NAMALWA (cell line): ENCODE data around the gene DCBLD1.
"Not testable (repeated sequence)": the region's sequence is repeated elsewhere in the genome, so short reads cannot be mapped to it uniquely, and the experiment has no call there.

Experiments used
- DNase-seq: peaks from one replicate; pipeline ENCODE4 v3.0.0-alpha.2; 2015; ENCODE audit warnings: low spot score

Gene DCBLD1

DNA sequence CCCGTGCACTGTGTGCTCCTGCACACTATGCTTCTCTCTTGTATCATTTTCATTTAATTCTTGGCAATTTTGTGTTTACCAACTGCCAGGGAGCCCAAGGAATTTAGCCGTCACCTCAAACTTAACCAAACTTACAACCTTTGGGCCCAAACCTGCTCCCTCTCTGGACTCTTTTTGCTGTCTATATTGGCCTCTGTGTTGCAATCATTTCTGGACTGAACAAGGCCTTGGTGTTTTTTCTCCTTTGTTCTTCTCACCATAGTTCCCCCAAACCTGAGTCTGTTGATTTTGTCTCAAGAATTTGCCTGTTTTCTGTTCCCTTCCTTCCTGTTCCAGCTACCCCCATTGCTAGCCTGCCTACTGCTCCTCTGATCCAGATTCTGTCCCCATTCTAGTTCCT lies 19.2 kb downstream of the DCBLD1 start:
- DNase-seq: no peak

DNA sequence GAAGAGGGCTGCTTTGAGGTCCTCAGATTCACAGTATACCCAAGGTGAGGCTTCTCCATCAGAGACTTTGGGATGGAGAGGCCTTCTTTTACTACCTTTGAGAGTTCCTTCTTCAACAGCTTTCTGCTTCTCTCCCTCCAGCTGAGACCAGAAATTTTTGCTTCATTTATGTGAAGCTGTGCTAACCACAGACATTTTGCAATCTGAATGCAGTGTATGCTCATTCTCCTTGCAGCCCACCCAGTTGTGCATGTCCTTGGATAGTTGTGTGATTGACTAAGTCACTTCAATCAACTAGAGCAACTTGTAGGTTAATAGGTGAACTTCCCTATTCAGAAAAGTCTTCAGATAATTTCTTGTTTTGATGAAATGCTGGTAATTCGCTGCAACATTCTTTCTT lies 20.1 kb downstream of the DCBLD1 start:
- no peak for DNase-seq

DNA sequence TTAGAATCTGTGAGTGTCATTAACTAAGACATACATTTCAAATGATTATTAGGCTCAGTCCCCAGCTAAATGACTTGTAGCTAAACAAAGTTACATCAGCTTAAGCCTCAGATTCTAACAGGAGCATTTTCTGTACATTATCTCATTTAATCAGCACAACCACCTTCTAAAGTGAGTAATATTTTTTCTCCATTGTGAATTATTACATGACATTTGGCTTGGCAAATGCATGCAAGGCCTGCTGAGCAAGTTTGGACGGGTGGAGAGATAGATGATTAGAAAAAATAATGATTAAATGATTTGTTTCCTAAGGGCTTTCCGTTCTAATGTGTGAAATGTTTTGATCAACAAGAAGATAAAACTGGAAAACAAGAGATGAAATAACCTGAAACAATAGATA lies 20.7 kb downstream of the DCBLD1 start:
- DNase-seq: no peak

DNA sequence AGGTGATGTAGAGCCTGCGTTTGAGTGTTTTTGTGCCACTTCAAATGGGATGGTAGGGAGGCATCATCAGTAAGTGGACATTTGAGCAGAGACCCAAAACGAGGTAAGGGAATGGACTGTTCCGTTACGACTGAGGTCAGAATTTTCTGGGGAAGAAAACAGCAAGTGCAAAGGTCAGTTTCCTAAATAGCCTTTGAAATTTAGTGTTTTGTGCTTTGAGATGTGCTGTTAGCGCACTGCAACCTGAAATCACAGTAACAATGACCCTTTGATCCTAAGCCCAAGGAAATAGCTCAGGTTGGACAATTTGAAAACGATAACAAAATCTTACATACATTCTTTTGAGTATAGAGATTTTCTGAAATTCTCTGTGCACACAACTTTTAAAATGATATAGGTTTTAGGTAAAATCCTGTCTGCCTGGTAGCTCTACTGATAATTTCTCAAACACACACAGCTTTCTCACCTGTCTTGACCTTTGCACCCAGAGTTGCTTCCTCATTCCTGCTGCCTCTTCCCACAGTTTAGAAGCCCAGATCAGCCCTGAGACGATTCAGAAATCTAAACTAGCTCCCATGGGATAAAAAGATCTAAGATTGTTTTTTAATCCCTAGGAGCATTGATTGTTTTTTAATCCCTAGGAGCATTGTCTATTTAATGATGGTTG lies 22.1 kb downstream of the DCBLD1 start:
- DNase-seq: no peak

DNA sequence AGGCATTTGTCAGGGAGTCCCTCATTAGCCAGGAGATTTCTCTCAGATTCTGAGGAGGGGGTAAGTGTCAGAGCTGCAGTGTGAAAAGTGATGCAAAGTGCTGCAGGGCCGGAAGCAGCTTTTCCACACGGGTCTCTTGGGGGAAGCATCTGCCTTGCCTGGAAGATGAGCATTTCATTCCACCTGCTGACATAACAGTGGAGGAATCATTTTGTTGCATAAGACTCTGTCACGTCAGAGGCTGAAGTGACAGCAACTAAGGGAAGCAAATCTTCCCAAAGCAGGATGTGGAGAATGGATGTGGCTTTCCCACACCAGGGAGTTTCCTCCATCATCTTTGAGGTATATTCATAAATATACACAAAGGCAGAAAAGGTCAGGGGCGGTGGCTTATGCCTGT lies 22.8 kb downstream of the DCBLD1 start:
- DNase-seq: no peak

DNA sequence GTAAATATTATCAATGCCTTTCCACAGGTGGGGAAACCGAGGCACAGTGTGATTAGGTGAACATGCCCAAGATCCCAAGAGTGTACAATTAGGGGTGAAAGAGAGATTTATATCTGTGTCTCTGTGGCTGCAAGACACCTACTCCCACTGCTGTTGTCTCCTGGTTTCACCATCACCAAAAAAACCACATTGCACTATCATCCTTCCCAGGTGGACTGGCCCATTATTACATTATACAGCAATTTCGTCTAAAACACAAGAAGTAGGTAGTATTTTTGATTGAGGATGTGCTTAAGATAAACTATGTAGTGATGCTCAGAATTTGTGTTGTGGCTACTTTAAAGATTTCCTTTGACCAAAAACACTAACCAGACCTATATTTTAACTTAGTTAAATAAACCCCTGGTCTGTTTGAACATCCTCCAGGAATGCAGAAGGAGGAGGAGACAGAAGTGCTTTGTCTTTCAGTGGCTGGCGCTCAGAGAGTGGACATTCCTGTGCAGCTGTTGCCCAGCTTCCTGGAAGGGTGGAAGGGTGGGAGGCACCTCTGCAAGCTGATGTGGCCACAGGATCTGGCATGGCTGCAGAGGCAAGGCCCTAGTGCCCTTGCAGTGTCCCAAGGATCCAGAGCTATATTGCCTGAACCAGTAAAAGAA lies 23.8 kb downstream of the DCBLD1 start:
- DNase-seq: no peak

DNA sequence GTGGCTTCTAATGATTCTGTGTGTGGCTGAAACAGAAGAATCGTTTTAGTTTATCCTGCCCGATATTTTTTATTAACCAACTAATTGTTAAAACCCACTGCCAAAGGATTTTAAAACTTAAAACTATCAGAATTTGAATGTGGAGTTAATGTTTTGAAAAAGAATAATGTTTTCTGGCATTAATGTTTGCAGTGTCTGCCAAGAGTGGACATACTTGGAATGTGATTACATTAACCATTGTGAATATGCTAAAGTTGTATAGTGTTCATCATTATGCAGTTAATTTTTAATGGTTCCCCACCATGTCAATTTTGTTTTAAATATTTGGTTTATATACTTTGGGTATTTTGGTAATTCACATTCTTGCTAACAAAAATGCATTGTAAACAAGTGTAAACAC lies 24.4 kb downstream of the DCBLD1 start:
- DNase-seq: no peak

DNA sequence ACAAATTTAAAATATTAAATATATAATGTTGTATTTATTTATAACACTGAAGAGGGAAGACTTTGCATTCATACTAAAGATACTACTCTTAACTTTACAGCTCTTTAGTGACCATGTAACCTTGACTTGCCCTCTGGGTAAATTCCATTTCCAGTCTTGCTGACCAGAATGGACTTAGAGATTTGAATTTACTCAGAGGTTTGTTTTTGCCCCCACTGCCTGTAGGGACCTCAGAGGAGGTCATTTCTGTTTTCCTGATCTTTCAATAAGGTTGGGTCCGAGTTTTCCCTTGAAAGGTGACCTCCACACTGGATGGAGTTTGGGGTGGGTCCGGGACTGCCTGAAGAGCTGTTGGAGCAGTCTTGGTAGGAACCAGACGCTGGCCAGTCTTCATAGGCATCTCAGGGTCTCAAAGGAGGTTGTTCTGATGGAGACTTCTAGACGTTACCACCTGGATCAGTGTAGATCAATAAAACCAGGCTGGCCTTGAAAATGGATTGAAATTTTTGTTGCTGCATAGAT lies 26.0 kb downstream of the DCBLD1 start:
- no peak for DNase-seq

DNA sequence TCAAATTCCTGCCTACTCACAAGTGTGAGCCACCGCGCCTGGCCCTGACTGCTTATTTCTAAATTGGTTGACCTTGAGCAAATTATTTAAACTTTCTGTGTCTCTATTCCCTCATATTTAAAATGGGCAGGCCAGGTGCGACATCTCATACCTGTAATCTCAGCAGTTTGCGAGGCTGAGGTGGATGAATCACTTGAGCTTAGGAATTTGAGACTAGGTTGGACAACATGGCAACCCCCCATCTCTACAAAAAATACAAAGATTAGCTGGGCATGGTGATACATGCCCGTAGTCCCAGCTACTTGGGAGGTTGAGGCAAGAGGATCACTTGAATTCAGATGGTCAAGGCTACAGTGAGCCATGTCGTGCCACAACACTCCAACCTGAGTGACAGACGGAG lies 26.5 kb downstream of the DCBLD1 start:
- DNase-seq: no peak

DNA sequence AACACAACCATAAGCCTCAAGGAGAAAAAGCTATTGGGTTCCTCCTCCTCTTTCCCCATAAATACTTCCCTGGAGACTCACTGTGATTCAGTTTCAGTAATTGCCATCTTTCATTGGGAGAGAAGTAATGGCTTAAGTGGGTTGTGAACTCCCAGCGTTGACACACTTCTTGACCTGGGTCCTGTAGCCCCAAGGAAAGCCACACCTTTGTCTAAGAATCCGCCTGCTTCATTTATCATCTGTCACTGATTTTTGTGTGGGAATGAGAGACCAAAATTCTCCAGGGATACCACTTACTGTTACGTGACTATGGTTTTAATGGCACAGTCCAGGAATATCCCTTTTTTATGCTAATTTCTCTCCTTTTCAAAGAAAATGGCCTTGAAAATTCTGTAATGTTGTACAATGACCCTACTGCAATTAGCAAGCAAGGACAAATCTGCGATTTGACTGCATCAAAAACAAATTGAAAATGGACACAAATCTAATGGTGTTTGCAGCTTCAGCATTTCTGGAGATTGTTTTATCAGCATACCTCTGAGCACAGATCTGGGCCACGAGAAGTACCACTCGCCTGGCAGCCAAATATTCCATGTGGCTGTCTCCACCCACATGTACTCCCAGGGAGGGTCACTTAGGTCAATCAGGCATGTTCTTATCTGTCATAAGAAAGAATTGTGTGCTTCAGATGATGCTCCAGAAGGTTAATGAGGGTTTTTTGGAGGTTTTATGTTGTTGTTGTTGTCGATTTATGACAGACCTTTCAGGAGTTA lies 29.8 kb downstream of the DCBLD1 start:
- no peak for DNase-seq

DNA sequence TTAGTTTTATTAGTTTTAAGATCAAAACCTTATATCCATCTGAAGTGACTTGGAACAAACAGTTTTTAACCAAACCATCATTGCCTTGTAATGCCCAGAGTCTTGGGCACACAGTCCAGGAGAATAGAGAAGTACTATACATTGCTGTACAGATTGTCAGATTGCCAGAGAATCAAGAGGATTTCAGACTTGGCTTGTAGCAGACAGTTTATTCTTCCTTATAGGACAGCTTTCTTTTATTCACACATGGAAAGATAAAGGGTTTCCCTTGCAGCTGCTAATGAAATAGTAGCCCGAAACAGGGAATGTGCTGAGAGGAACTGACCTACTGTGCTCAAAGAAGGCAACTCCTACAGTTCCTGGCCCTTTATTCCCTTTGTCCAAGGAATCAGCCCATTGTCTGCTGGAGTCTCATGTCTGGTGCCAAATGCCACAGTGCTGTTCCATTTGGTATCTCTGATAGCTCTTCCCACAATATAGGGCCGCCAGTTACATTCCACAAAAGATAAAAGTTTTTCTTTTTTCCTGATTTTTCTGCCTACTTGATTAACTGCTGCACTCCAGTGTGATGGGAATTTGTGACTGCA lies 30.6 kb downstream of the DCBLD1 start:
- DNase-seq: no peak

DNA sequence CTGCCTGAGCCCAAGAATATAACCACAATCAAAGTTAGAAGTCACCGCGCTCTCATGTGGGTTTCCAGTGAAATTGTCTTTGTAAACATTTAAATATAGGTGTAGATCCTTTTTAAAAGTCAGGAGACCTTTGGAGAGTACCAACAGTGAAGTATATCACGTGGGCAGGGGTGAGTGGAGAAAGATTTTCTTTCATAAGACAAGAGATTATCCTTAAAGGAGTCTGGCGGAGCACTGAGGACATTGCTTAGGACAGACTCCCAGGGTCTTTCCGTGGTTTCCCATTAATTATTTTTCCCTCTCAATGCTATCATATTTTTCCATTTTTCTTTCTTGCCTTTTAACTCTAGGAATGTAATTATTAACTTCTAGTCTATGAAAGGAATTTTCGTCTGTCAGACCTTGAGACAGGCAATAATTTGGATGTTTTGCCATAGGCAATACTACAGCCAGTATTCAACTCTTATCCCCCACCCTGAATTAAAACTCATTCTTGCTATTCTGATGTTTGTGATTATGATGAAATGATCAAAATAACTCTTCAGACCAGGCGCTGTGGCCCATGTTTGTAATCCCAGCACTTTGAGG lies 31.4 kb downstream of the DCBLD1 start:
- no peak for DNase-seq

DNA sequence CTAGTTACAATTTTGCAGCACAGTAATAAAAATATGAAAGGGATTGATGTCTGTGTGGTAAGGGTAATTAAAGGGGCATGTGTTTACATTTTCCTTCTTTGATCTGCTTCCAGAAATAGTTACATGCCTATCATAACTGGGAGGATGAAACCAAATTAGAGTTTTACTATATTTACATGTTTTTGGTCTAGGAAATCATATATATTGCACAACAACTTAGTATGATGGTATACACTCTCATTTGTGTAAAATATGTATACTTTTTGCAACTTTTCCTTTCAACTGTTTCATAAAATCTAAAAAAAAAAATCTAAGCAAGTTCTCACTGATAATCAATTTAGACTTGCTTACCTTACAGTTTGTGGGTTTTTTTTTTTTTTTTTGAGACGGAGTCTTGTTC lies 32.2 kb downstream of the DCBLD1 start:
- no peak for DNase-seq

DNA sequence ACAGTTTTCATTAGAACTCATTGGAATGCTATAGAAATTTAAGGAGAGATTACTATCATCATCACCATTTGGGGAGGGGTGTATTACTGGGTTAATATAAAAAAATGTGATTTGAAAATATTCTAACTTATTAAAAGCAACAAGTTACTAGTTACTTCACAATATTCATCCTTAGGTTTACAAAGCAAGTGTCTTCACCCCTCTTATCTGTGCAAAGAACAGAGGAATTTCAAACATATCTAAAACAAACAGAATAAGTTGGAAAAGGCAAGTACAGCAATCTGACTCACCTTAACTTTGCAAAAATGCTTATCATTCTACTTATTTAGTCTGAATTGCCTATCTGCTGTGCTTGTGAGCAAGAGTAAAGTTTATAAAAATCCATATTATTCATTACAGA lies 32.9 kb downstream of the DCBLD1 start:
- no peak for DNase-seq

DNA sequence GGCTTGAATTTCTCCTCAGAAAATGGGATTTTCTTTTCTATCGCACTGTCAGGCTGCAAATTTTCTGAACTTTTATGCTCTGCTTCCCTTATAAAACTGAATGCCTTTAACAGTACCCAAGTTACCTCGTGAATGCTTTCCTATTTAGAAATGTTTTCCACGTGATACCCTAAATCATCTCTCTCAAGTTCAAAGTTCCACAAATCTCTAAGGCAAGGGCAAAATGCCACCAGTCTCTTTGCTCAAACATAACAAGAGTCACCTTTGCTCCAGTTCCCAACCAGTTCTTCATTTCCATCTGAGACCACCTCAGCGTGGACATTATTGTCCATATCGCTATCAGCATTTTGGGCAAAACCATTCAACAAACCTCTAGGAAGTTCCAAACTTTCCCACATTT lies 35.5 kb downstream of the DCBLD1 start:
- DNase-seq: not testable (repeated sequence)

DNA sequence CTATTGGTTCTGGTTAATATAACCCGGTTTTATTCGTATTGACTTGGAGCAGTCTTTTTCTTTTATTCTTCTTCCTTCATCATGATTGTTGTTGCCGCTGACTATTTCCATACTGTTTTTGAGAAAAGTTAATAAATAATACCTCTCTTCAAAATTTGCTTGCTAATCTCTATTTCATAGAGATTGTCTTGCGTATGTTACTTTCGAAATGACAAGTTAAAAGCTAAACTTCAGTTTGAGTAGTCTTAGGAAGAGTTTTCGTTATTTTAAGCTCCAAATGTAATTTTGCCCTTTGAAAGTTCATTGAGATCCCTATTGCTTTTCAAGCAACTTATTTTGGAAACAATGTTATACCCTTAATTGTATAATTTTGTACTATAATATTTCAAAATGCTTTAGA lies 36.4 kb downstream of the DCBLD1 start:
- no peak for DNase-seq

DNA sequence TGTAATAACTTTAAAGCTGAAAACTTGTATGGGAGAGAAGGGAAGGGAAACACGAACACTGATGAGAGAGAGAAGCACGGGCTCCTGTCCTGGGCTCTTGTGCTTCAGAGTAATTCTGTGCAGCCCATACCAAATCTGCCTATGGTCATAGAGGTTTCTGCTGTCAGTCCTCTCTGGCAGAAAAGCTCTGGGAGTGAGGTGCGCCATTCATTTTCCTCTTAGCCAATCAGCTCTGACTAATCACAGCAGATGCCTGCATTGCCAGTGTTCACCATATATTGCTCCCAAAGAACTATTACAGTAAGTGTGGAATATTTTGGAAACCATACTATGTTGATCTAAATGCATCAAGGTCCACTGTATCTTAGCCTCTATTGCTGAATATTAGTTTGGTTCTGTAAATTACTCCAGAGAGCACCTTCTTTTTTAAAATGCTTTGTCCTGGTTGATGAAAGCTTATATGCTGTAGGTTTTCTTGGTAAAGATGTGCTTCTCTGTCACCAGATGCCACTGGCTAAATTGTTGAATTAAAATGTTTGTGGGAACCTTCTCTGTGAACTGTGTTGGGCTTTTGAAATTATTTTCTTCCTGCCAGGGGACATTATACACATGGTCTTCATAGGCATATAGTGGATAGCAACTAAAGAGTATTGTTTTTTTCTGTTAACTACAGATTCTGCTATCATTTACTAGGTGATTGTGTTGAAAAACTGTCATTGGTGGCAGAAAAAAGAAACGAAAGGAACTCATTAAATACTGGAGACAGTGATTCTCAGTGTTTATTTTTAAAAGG lies 38.3 kb downstream of the DCBLD1 start:
- no peak for DNase-seq

DNA sequence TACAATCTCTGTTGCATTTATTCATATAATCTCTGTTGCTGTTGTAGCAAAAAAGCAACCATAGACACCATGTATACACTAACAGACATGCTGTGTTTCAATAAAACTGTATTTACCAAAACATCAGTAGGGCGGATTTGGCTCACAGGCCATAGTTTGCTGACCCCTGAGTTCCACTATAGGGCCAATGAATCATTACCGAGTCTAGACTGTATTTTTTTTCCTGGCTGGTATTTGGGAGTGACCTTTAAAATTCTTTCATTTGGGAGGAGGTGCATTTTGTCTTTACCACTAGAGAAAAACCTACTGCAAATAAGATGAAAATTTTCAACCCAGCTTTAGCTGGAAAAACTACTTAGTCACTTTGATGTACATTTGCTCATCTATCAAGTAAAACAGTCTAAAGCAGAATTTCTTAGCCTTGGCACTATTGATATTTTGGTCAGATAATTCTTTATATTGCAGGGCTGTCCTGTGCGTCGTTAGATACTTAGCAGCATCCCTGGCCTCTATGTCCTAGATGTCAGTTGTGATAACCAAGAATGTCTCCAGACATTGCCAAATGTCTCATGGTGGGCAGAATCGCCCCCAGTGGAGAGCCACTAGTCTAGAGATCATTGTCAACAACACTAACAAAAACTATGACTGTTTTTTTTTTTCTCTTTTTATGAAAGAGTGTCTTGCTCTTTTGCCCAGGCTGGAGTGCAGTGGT lies 39.5 kb downstream of the DCBLD1 start:
- DNase-seq: no peak

DNA sequence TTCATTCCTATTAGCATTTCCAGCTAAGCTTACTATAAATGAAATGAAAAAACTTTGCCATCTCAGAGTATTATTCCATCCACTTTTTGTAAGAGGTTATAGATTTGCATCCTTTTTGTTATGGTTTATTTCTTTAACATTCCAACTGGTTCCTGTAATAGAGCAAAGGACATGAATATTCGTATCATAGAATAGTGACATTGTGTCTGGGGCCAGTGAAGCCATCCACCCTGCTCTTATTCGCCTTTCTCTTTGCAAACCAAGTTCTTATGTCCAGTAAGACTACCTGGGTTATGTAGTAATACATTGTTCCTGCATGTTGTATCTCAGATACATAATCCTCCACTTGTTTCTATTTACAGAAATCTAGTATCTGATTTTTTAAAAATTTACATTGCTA lies 43.1 kb downstream of the DCBLD1 start:
- no peak for DNase-seq

DNA sequence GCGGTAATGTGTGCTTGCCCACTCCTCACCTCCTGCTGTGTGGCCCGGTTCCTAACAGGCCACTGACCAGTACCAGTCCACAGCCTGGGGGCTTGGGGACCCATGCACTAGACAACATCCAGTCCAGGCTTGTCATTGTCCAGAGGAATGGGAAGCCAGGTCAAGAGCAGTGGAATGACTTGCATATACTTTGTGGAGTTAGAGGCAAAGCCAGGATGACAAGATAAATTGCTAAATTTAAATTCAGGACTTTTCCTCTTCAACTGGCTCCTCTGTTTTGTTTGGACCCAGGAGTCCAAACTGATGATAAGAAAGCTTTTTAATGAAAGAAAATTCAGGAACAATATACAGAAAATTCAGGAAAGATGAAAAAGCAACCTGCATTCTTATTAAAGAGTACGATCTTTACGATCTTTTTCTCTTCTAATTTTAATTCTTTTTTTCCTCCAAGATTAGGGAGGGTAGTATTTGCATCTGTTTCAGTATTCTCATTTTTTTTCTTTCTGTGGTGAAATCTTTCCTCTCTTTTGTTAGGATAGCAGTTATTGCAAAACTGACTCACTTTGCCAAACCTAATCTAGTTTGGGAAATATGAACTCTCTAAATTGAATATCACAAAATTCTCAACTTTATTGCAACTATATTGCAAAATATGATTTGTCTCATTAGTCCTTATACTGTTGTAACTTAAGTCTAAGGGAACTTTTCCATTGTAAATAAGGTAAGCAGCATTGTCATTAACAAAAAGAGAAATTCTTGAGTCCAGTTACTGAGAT lies 48.2 kb downstream of the DCBLD1 start:
- DNase-seq: no peak
